Fibroblast of skin of left quadriceps (primary cell): Measurements from ENCODE around the gene MAP7D2.
A peak's percentile ranks its signal among the peaks of the same experiment; 100 is the strongest.

Experiments used
- DNase-seq, 2 experiments: peaks; one replicate each; pipeline ENCODE4 v3.0.0-alpha.2; 2013; ENCODE audit warnings: low read depth in 2 of 2

MAP7D2 gene

DNA sequence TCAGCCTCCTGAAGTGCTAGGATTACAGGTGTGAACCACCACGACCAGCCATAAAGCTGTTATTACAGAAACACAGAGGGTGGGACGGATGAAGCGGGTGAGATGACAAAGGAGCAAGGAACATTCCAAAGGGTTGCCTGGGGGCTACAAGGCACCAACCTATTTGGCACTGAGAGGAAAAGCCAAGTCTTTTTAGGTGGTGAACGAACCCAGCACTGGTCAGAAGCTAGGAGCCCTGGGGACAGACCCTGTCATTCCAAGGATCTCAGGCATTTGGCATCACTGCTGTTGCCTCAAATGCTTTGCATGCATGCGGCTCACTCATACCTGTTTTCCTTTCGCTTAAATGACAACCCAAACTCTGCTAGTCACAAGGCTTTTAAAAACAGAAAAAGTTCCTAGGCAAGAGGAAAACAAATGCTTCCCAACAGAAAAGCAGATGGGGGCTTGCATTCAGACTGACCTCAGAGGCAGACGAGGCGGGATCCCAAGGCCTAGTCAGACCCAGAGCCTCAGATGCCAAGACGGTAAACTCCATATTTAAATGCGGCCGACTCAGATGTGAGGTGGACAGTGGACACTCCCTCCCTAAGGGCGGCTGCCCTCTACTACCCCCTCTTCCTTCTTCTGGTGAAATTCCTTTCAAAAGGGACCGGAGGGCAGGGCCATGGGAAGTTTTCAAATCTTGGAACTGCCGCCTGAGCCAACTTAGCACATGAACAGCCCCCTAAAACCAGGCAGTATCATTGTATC lies 4.5 kb downstream of the MAP7D2 start:
- DNase-seq = no peak

DNA sequence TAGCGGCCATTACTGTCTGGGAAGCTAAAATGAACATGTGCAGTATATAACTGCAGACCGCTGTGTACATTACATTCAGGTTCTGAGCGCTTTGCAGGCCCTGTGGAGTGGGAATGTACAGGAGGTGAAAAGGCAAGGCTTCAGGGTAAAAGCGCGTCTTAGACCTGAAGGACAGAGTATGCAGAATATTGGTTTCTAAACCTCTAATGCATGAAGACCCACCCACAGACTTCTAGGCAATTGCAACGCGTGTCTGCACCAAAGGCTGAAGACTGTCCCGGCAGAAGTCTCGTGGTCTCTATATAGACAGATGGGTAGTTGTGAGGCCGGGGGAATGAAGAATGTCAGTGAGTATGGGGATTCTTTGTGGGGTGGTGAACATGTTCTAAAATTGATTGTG lies 5.4 kb downstream of the MAP7D2 start:
- DNase-seq = no peak

DNA sequence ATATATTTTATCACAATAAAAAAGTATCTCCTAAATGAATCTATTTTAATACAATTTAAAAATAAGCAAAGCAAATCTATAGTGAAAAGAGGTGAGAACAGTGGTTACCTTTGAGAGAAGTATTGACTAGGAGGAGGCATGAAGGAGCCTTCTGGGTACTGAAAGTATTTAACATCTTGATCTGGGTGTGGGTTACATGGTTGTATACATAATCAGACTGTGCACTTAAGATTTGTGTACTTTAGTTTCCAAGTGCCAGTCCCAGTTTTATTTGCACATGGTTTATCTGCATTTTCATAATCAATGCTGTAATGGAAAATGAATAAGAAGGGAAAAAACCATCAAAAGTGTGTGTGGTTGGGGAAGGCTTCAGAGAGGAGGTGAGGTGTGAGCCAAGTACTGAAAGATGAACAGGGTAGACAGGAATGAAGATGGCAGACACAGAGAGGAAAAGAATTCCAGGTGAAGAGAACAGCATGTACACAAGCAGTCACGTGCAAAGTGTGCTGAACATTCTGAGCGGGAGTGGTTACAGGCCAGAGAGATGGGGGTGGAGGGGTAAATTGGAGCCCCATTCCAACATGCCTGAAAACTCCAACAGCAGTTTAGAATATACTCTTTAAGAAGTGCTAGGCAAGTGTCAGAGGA lies 14.6 kb downstream of the MAP7D2 start:
- no peak for DNase-seq

- no peak for DNase-seq
Measured at GRCh38 chrX:20091499-20091898, 25.2 kb downstream of the MAP7D2 start.

GRCh38 chrX:20089845-20090244 lies 26.9 kb downstream of the MAP7D2 start:
- no peak for DNase-seq

DNA sequence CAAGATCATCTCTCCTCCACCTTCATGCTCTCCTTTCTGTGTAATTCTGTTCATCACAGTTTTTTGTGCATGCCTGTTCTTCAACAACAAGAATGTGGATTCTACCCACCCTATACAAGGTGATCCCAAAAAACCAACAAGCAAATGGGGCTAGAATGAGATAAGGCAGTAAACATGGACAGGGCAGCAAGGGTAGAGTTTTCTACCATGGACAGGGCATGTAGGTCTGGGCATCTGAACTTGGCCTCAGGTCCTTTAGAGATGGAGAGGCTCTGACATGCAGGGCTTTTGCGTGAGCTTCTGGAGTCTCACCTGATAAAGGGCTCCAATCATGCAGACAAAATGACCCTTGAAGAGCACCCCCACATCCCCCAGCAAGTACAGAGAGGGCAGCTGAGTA lies 36.4 kb downstream of the MAP7D2 start:
- DNase-seq = no peak

GRCh38 chrX:20071511-20072079 lies 45.1 kb downstream of the MAP7D2 start:
- no peak for DNase-seq

DNA sequence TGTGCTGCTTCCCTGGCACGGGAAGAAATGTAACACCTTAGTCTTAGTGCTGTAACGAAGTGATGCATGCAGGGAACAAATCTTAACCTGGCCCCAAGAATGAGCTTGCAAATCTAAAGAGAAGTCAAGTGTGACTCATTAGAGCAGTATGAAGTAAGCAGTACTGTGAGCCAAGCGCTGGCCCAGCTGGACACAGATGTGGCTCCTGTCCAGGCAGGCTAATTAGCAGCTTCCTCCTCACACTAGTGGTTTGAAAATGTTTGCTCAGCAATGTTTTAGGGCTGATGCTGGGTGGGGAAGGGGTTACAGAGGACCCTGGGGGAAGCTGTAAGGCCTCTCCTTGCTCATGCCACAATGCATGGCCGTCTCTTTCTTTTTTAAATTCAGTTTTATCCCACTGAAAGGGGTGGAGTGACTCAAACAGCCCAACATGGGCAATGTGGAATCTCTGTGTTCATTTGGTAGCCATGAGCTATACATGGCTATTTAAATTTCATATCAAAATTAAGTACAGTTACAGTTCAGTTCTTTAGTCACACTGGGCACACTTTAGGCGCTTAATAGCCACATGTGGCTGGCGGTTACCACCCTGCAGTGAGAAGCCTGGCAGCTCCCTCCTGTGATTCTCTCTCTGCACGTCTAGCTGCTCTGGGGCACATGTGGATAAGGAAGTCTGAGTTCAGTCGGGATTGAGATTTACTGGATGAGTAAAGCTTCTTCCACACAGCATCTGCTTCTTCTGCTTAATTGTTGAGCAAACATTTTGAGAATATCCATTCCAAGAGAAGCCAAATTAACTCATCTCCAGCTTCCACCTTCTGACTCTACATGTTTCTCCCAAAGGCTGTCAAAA lies 48.8 kb downstream of the MAP7D2 start:
- peak; percentile 62 to 64 for DNase-seq

DNA sequence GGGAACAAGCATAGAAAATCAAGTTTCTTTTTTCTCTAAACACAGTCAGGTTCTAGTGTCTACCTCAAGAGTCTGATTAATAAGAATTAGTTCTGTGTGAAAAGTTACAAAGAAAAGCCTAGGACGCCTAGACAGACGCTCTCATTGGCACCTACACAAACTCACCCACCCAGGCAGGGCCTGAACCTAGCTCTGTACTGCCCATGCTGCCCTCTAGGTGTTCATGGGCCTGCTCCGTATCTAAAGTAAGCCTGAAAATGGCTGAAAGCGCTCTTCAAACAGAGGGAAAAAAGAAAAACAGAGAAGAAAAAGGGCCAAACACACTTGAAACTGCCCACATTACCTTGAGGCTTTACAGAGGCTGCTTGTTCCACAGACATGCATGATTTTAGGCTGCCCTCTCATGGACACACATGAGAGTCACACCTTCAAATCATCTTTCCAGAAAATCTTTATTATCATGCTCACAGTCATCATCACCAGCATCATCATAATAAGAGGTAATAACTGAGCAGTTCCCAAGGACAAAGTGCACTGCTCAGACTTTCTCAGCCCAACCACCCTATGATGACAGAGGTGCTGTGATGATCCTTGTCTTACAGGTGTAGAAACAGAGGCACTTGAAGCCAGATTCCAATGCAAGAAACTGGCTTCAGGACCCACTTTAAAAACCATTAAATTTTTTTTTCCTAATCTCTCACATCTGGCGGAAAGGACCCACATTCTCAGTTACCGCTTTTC lies 49.6 kb downstream of the MAP7D2 start:
- DNase-seq = peak; percentile 21 to 33

GRCh38 chrX:20063716-20064351 lies 52.9 kb downstream of the MAP7D2 start:
- no peak for DNase-seq

DNA sequence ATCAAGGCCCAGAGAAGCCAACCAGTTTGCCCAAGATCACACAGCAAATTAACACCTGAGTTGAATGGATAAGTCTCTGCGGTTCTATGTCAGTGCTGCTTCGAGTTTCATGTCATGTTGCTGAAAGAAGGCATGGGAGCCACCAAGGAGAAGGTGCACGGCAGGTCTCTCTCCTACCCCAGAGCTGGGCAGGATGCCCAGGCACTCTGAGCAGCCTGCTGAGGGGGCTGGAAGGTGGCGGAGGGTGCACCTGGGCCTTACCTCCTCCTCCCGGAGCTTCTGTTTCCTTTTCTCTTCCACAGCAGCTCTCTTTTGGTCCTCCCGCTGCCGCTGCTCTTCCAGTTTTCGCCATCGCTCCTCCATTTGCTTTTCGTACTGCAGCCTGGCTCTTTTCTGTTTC lies 53.6 kb downstream of the MAP7D2 start:
- DNase-seq = no peak

DNA sequence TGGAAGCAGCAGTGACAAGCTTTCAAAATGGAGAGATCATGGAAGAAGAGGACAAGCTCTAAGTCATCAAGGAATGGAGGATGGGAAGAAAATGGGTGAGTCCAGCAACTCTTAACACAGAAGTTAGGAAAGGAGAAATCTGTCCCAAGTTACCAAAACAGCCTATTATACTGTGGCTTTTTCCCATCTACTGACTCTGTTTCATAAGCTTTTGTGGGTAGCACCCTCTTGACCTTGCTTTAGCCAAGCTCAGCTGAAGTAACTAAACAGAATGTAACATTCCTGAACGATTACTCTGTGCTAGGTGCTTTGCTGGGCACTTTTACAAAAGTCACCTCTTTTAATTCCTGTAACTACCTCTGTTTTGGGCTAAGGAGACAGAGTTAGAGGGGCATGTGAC lies 54.9 kb downstream of the MAP7D2 start:
- DNase-seq = no peak

GRCh38 chrX:20060961-20061748 lies 55.6 kb downstream of the MAP7D2 start:
- DNase-seq = no peak

DNA sequence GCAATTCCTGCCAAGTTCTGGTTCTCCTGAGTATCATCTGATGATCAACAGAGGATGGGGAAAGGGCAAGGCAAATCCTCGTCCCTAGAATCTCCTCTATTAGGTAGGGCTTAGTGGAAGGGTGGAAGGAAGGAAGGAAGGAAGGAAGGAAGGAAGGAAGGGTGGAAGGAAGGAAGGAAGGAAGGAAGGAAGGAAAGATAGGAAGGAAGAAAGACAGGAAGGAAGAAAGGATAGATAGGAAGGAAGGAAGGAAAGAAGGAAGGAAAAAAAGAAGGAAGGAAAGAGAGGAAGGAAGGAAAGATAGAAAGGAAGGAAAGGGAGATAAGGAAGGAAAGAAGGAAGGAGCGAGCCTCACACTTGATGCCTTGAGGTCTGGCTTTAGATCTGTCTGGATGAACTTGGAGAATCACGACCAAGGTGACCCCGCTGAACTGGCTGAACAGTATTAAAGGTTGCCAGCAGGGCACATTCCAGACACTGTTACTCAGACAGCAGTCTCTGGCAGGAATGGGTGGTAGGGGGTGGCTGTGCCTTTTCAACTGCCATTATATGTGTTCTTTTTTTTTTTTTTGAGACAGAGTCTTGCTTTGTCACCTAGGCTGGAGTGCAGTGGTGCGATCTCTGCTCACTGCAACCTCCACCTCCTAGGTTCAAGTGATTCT lies 57.1 kb downstream of the MAP7D2 start:
- DNase-seq = no peak

DNA sequence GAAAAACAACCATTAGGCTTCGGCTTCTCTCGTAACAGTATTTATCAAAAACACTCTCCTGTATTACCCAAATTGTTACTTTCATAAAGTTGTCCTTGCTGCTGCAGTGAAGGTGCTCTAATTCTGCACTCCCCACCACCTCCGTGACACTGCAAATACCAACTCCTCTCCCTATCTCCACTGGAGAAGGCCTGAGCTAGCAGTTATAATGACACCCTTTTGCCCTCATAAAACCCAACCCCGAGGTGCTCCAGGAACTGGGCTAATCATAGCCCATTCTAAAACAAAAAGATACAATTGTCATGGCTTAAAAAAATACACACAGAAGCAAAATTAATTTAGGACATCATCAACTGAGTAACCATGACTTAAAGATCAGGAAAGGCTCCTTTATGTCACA lies 59.2 kb downstream of the MAP7D2 start:
- DNase-seq = no peak

DNA sequence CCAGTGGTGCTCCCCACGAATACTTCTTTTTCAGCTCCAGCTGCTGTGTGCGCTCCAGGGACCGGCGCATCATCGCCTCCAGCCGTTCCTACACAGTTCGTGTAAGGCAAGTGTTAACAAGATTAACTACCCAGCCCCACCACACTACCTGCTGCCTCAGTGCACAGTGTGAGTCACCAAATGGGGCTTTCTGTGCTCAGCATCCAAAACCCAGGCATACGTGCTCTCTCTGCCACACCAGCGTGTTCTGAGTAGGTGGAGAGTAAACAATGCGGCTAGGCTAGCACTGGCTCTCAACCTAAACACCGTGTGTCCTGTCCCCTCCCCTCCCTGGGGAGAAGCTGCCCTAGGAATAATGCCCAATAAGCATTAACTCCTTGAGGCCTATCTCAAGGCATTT lies 60.0 kb downstream of the MAP7D2 start:
- DNase-seq = no peak

DNA sequence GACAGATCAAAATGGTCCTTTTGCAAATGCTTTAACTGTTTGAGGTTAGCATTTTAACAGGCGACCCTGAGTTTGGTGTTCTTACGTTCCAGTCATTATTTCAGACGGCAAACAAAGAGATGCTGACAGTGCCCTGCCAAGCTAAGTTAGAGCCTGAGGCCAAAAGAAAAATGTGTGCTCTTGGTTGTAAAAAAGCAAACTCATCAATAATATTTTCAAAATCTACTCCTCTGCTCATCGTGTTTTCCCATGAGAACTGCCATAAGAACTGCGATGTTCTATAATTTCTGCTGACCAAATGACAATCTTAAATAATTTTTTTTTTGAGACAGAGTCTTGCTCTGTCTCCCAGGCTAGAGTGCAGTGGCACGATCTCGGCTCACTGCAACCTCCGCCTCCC lies 63.2 kb downstream of the MAP7D2 start:
- DNase-seq = no peak

- no peak for DNase-seq
Measured at GRCh38 chrX:20046864-20047263, 69.8 kb downstream of the MAP7D2 start.

DNA sequence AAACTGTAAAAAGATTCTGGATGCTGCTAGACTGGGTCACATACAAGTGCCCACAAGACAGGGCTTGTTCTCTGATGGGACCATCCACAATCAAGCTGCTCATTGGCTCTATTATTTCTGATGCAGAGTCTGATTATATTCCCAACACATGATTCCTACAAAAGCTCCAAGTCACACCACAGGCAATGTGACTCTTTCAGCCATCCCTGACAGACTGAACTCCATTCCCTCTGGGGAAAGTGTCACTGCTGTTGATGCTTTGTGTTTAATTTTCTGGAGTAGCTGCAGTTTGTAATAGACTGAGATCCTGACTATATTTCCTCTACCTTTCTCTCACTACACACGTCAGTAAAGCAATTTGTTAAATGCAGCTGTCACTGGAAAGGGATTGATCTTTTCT lies 70.5 kb downstream of the MAP7D2 start:
- DNase-seq = no peak

- DNase-seq = no peak
Measured at GRCh38 chrX:20042221-20042620, 74.5 kb downstream of the MAP7D2 start.
